BLaER1 treated with 17β-estradiol and CSF1 and Interleukin-3, amounts not matched to agents 10 nM and 100 nM (cell line): ENCODE measurements around the gene ELL.
A peak's percentile ranks its signal among the peaks of the same experiment; 100 is the strongest.

Source experiments
- H3K27ac ChIP-seq, 11 experiments: shearing (Covaris generic); formaldehyde crosslinking; 2 replicates each; pipeline ENCODE4 v1.8.1; 2022
- H3K27me3 ChIP-seq, 11 experiments: shearing (Covaris generic); formaldehyde crosslinking; 2 replicates each; pipeline ENCODE4 v1.8.1; 2022
- H3K36me3 ChIP-seq, 11 experiments: shearing (Covaris generic); formaldehyde crosslinking; 2 replicates each; pipeline ENCODE4 v1.8.1; 2022
- H3K4me1 ChIP-seq, 10 experiments: shearing (Covaris generic); formaldehyde crosslinking; 2 replicates each; pipeline ENCODE4 v1.8.1; 2022
- H3K4me2 ChIP-seq, 11 experiments: shearing (Covaris generic); formaldehyde crosslinking; 2 replicates each; pipeline ENCODE4 v1.8.1; 2022
- H3K4me3 ChIP-seq, 10 experiments: shearing (Covaris generic); formaldehyde crosslinking; 2 replicates each; pipeline ENCODE4 v1.8.1; 2022
- H3K9ac ChIP-seq, 11 experiments: shearing (Covaris generic); formaldehyde crosslinking; 2 replicates each; pipeline ENCODE4 v1.8.1; 2022
- H3K9me3 ChIP-seq, 11 experiments: shearing (Covaris generic); formaldehyde crosslinking; replicated peaks in 1 of 11; 2 replicates each; pipeline ENCODE4 v1.8.1; 2022
- H4K20me1 ChIP-seq, 11 experiments: shearing (Covaris generic); formaldehyde crosslinking; 2 replicates each; pipeline ENCODE4 v1.8.1; 2022
- Cebpa-rat ChIP-seq, 11 experiments: shearing (Covaris generic); IDR thresholded peaks; 2 replicates each; pipeline ENCODE4 v1.8.1; 2022

The ELL gene

DNA sequence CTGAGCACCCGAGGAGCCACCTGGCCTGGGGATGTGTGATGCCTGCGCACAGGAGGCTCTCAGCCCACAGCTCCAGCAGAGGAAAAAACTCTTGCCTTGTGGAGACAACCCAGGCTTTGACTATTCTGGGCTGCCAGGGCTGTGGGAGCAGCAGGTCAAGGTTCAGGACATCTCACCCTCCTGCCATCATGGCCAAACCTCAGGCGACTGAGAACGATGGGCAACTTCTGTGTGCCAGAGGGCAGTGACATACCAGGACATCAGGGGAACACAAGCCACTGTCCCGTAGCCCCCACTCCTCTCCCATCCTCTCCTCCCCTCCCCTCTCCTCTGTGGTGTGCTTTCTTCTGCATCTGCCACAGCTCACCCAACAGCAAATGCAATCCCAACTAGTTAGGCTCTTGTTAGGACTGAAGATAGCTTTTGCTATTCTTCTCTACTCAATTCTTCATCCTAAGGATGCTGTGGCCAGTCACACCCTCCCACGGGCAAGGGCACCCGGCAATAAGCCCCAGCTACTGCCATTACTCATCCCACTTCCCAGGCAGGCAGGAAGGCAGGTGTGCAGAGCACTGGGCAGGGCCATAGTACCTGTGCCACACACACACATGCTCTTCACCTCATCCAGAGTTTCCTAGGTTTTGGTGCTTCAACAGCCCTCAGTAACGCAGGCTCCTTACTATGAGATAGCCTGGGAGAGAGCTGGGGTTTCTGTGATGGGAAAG, 16.8 kb downstream of the ELL start:
- Histone ChIP-seq H3K9ac (peak overlapping the region in 10 of 11 experiments; percentile 26 to 79 (median 58); a peak in 16 of 22 replicates), H3K27ac (peak overlapping the region in 9 of 11 experiments; percentile 15 to 68 (median 37); a peak in 9 of 22 replicates)

GRCh38 chr19:18503971-18504885, 17.6 kb downstream of the ELL start:
- Histone ChIP-seq H3K4me2 (peak overlapping the region; percentile 90 to 98 (median 96)), H4K20me1 (peaks cover 98 to 100% (median 100%) of the 10 kb centered on the region in 11 experiments), H3K4me3 (peak overlapping the region in 4 of 10 experiments; percentile 8 to 52 (median 32); a peak in 7 of 20 replicates), H3K27me3 (no peaks in the 10 kb centered on the region), H3K9me3 (no peaks in the 10 kb centered on the region), H3K9ac (peak overlapping the region; percentile 46 to 79 (median 57); a peak in 21 of 22 replicates), H3K36me3 (peaks cover 0 to 35% (median 0%) of the 10 kb centered on the region in 11 experiments; a peak in 7 of 22 replicates), H3K27ac (peak overlapping the region; percentile 15 to 74 (median 68); a peak in 15 of 22 replicates), H3K4me1 (peaks cover 100% of the 10 kb centered on the region in 10 experiments)
- TF ChIP-seq Cebpa-rat (IDR thresholded peaks at IDR 0.05) = no peak; a peak in 1 of 22 replicates

More for the DNA sequence above, 16.8 kb downstream of the ELL start:
- Histone ChIP-seq H3K9me3 (no peaks in the 10 kb centered on the region), H3K36me3 (peaks cover 0 to 37% (median 0%) of the 10 kb centered on the region in 11 experiments; a peak in 7 of 22 replicates), H3K4me3 (peak overlapping the region in 1 of 10 experiments; percentile 5; a peak in 1 of 20 replicates), H3K4me1 (peaks cover 92 to 100% (median 100%) of the 10 kb centered on the region in 10 experiments), H4K20me1 (peaks cover 99 to 100% (median 100%) of the 10 kb centered on the region in 11 experiments), H3K4me2 (peak overlapping the region; percentile 90 to 98 (median 96)), H3K27me3 (no peaks in the 10 kb centered on the region)
- no peak for TF ChIP-seq Cebpa-rat (IDR thresholded peaks at IDR 0.05)

GRCh38 chr19:18503337-18503970, 18.4 kb downstream of the ELL start:
- peak overlapping the region; percentile 46 to 71 (median 57) for H3K9ac ChIP-seq
- H3K27ac ChIP-seq = peak overlapping the region; percentile 33 to 74 (median 66); a peak in 21 of 22 replicates
- peaks cover 0 to 27% (median 0%) of the 10 kb centered on the region in 11 experiments; a peak in 7 of 22 replicates for H3K36me3 ChIP-seq
- H3K4me1 ChIP-seq = peaks cover 100% of the 10 kb centered on the region in 10 experiments
- H3K4me2 ChIP-seq = peak overlapping the region; percentile 90 to 98 (median 96)
- peaks cover 98 to 100% (median 100%) of the 10 kb centered on the region in 11 experiments for H4K20me1 ChIP-seq
- H3K27me3 ChIP-seq = no peaks in the 10 kb centered on the region
- TF ChIP-seq Cebpa-rat (IDR thresholded peaks at IDR 0.05) = no peak
- no peaks in the 10 kb centered on the region for H3K9me3 ChIP-seq
- H3K4me3 ChIP-seq = peak overlapping the region in 5 of 10 experiments; percentile 8 to 52 (median 27); a peak in 10 of 20 replicates

DNA sequence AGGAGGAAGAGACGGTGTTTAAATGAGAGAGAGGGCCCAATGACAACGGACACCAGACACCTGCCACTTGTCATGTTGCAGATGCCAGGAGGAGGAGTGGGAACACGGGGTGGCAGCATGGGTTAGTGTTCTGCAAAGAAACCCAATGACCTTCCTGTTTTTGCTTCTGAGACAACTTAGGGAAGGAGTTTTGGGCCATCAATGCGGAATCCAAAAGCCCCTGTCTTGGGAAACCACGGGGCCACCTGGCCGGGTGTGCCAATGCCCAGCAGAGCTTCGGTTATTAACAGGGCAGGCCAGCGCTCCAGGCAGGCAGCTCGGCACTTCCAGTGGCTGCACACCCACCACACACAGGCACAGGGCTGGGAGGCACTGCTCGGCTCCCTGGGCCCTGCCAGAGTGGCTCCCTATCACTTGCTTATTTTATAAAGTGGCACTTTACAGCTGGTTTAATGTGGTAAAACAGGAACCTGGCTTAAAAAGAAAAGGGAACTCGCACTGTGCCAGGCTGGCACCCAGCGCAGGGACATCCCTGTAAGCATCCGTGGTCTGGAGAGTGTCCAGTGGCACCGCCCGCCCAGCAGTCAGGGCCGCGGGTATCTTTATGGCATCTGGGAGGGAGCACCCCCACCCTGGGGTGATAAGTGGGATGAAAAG, 19.1 kb downstream of the ELL start:
- peak overlapping the region in 5 of 10 experiments; percentile 8 to 52 (median 30); a peak in 10 of 20 replicates for H3K4me3 ChIP-seq
- H4K20me1 ChIP-seq = peaks cover 98 to 100% (median 100%) of the 10 kb centered on the region in 11 experiments
- H3K4me2 ChIP-seq = peak overlapping the region; percentile 90 to 98 (median 96)
- TF ChIP-seq Cebpa-rat (IDR thresholded peaks at IDR 0.05) = no peak
- H3K27me3 ChIP-seq = no peaks in the 10 kb centered on the region
- H3K27ac ChIP-seq = peak overlapping the region; percentile 33 to 74 (median 66); a peak in 21 of 22 replicates
- H3K9ac ChIP-seq = peak overlapping the region; percentile 46 to 71 (median 57)
- peaks cover 0 to 20% (median 0%) of the 10 kb centered on the region in 11 experiments; a peak in 7 of 22 replicates for H3K36me3 ChIP-seq
- H3K4me1 ChIP-seq = peaks cover 100% of the 10 kb centered on the region in 10 experiments
- no peaks in the 10 kb centered on the region for H3K9me3 ChIP-seq

GRCh38 chr19:18502246-18502637, 19.6 kb downstream of the ELL start:
- H3K27ac ChIP-seq = peak overlapping the region; percentile 33 to 74 (median 66)
- peak overlapping the region in 6 of 10 experiments; percentile 8 to 52 (median 24); a peak in 12 of 20 replicates for H3K4me3 ChIP-seq
- H3K27me3 ChIP-seq = no peaks in the 10 kb centered on the region
- H3K4me2 ChIP-seq = peak overlapping the region; percentile 90 to 98 (median 96)
- H3K9me3 ChIP-seq = no peaks in the 10 kb centered on the region
- H3K4me1 ChIP-seq = peaks cover 100% of the 10 kb centered on the region in 10 experiments
- peaks cover 97 to 100% (median 100%) of the 10 kb centered on the region in 11 experiments for H4K20me1 ChIP-seq
- H3K9ac ChIP-seq = peak overlapping the region; percentile 46 to 71 (median 57); a peak in 21 of 22 replicates
- H3K36me3 ChIP-seq = peaks cover 0 to 15% (median 0%) of the 10 kb centered on the region in 11 experiments; a peak in 4 of 22 replicates
- TF ChIP-seq Cebpa-rat (IDR thresholded peaks at IDR 0.05) = no peak

DNA sequence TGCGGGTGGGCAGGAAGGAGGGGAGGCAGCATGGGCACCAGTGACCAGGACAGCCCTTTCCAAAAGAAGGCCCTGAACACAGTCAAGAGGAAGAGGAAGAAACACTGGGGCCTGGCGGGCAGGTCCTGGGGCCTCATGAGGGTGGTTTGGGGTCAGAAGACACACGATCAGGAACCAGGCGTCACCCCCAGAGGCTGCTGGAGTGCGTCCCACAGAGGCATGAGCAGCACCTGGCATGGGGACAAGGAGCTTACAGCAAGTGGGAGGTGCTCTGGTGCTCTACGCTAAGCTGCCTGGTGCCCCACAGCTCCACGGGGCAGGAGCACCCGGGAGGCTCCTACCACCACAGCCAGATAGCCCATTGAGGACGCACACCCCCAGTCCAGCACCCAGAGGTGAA, 20.0 kb downstream of the ELL start:
- H4K20me1 ChIP-seq = peaks cover 94 to 100% (median 100%) of the 10 kb centered on the region in 11 experiments
- H3K9me3 ChIP-seq = no peaks in the 10 kb centered on the region
- peak overlapping the region; percentile 33 to 74 (median 66) for H3K27ac ChIP-seq

DNA sequence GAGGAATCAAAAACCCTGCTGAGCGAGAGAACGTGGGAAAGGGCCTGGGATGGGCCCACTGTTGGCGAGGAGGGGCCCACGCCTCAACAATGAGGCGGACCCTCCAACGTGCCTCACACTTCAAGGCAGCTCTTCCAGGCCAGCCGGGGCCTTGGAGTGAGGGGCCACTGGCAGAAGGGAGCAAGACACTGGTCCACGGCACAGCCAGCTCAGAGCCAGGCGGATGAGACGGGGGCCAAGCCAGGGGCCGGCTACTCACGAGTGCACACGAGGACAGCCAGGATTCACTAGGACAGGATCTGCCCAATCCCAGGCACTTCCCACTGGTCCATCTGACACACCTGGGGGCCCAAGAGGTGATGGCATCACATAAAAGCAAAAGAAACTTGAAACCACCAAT, 20.5 kb downstream of the ELL start:
- peak overlapping the region in 1 of 10 experiments; percentile 52; a peak in 3 of 20 replicates for H3K4me3 ChIP-seq
- no peaks in the 10 kb centered on the region for H3K27me3 ChIP-seq
- H3K4me2 ChIP-seq = peak overlapping the region; percentile 90 to 98 (median 96)
- TF ChIP-seq Cebpa-rat (IDR thresholded peaks at IDR 0.05) = no peak
- H3K9ac ChIP-seq = peak overlapping the region; percentile 46 to 71 (median 57); a peak in 17 of 22 replicates
- H3K27ac ChIP-seq = peak overlapping the region in 10 of 11 experiments; percentile 33 to 74 (median 68); a peak in 19 of 22 replicates
- no peaks in the 10 kb centered on the region for H3K9me3 ChIP-seq
- H3K36me3 ChIP-seq = peaks cover 0 to 13% (median 0%) of the 10 kb centered on the region in 11 experiments; a peak in 3 of 22 replicates
- peaks cover 92 to 100% (median 100%) of the 10 kb centered on the region in 11 experiments for H4K20me1 ChIP-seq
- H3K4me1 ChIP-seq = peaks cover 100% of the 10 kb centered on the region in 10 experiments

More for the DNA sequence above, 20.0 kb downstream of the ELL start:
- Histone ChIP-seq H3K4me2 (peak overlapping the region; percentile 90 to 98 (median 96)), H3K27me3 (no peaks in the 10 kb centered on the region), H3K4me1 (peaks cover 100% of the 10 kb centered on the region in 10 experiments), H3K9ac (peak overlapping the region; percentile 46 to 71 (median 57); a peak in 21 of 22 replicates), H3K36me3 (peaks cover 0 to 13% (median 0%) of the 10 kb centered on the region in 11 experiments; a peak in 3 of 22 replicates), H3K4me3 (peak overlapping the region in 6 of 10 experiments; percentile 8 to 52 (median 24); a peak in 11 of 20 replicates)
- TF ChIP-seq Cebpa-rat (IDR thresholded peaks at IDR 0.05) = no peak
